HG02852 (cell line): Measurements from ENCODE around the gene SPDYE17.
"Not testable (repeated sequence)": the region's sequence is repeated elsewhere in the genome, so short reads cannot be mapped to it uniquely, and the experiment has no call there.

Source experiments
- ATAC-seq: cut with Tn5 transposase; IDR thresholded peaks from one replicate; pipeline ENCODE4 v1.9.1; 2021; ENCODE audit warnings: mild to moderate bottlenecking, moderate library complexity; ENCODE audit not compliant: unreplicated experiment

Gene SPDYE17

GRCh38 chr7:77032261-77032660 lies at the start of gene SPDYE17:
TSS of gene SPDYE17 (minus strand) at chr7:77032361. CDS start at chr7:77030570, 1,791 bp downstream.
- not testable (repeated sequence) for ATAC-seq

DNA sequence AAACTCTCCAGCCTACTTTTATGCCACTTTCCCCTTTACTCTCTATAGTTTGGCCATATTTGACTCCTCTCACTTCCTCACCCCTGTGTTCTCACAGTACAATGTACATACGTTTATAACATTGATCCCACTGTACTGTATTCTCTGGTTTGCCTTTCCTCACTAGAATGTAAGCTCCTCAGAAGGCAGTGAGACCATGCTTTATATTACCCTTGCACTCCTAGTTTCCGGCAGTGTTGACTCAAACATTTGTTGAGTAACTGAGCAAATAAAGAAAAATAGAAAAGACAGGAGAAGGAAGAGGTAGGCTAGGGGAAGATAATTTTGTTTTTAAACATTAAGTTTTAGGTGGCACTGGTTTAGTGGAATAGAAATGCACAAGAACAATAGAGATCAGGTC lies 48.1 kb upstream of the SPDYE17 start:
- not testable (repeated sequence) for ATAC-seq

DNA sequence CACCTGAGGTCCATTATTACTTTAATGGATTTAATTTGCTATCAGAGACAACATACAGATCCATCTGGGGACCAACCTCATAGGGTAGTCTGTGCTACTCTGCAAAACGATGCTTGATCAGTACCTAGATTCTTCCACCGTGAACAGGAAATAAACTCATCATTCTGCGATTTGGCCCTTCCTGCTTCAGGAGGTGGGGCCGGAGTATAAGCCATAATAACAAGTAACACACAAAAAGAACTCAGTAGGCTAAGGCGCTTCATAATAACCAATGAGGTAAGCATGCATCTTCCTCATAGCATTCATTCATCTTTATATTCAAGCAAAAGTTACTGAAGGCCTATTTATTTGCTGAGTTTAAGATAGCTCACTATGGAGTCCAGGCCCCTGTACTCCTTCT lies 47.5 kb upstream of the SPDYE17 start:
- ATAC-seq: not testable (repeated sequence)

- ATAC-seq: not testable (repeated sequence)
Measured at GRCh38 chr7:77079112-77079511, 47.0 kb upstream of the SPDYE17 start.

GRCh38 chr7:77077060-77077459 lies 44.9 kb upstream of the SPDYE17 start:
- not testable (repeated sequence) for ATAC-seq

DNA sequence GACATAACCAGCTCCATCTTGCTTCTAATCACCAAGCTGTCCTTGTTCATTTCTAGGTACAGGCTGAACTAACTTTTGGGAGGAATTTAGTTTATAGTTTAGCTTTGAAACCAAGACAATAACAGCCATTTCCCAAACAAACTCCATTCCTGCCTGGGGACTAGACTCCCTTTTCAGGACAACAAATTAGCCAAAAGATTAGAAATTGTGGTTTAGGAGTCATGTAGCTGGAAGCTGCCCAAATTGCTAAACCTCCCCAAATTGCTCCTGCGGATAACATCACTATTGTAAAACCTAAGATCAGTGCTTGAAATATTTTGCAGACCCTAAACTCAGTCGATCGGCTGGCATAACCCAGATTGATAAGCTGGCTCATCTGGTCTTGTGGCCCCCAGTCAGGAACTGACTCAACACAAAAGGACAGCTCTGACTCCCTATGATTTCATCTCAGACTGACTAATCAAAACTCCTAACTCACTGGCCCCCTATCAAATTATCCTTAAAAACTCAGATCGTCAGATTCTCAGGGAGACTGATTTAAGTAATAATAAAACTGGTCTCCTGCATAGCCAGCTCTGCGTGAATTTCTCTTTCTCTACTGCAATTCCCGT lies 42.7 kb upstream of the SPDYE17 start:
- ATAC-seq: not testable (repeated sequence)

DNA sequence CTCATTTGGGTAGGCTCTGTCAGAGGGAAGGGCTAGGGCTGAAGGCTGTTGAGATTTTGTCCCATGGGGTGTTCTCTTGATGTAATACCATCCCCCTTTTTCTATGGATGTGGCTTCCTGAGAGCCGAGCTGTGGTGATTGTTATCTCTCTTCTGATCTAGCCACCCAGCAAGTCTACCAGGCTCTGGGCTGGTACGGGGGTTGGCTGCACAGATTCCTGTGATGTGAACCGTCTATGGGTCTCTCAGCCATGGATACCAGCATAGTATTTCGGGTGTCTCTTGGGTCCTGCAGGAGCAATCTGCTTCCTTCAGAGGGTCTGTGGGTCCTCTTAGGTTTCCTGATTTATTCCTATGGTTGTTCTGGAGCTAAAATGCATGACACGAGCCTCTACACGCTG lies 38.9 kb upstream of the SPDYE17 start:
- not testable (repeated sequence) for ATAC-seq

GRCh38 chr7:77065869-77066268 lies 33.7 kb upstream of the SPDYE17 start:
- not testable (repeated sequence) for ATAC-seq

GRCh38 chr7:77063732-77064131 lies 31.6 kb upstream of the SPDYE17 start:
- ATAC-seq: not testable (repeated sequence)

DNA sequence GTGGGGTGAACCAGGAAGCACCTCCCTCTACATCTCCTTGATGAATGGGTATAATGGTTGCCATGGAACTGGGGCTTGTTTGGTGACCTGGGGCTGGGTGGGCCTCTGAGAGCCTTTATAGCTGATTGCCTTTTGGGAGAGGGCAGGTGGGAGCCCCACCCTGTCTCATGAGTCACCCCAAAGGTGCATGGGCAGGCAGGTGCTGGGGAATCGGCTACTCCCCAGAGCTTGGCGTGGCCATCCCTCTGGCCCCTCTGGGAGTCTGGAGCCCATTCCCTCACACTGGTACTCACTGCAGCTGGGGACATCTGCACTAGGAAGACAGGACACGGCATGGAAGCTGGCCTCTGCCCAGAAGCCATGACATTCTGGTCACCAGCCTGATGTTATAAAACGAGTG lies 30.4 kb upstream of the SPDYE17 start, which contains the start of gene SPDYE18:
SPDYE18 (minus strand) TSS at position 2 of the 400 bp plus-strand sequence. CDS start 2,046 bp downstream, outside the sequence.
- ATAC-seq: not testable (repeated sequence)

DNA sequence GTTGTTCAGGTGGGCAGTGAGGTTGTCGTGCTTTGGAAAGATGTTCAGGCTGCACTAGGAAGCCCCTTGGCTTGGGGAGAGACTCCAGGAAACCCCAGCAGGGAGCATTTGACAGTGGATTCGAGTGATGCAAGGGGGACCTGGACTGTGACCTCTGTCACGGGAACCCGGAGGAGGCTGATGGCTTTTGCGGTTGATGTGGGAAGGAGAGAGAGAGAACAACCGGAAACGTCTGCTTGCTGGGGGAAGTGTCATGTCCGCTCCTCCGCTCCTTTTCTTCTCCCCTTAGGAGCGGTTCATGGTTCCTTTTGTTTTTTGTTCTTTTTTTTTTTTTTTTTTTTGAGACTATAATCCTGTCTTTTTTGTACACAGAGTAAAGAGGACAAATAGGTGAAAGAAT lies 5.8 kb downstream of the SPDYE17 start:
- not testable (repeated sequence) for ATAC-seq

DNA sequence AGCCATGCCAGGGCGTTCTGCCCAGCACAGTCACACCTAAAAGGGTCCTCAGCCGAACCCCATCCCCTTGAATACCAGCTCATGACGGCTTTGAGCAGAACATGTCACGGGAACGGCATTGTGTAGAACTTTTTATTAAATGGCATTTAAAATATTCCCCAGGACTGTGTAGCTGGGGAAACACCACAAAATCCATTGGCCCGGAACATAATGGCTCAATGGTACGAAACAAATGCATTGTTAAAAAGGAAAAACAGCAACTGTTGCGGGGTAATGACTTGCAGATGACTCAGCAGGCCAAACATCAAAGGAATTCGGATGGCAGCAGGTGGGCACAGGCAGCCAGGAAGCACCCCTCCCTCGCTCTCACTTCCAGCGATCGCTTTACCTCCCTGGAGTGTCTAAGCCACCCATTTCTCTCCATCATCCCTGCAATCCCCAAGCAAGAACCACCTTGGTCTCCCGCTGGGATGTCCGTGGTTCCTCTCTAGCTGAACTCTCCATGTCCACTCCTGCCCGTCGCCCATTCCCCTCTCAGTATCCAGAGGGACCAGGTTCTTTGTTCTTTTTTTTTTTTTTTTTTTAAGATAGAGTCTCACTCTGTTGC lies 22.0 kb downstream of the SPDYE17 start:
- not testable (repeated sequence) for ATAC-seq

DNA sequence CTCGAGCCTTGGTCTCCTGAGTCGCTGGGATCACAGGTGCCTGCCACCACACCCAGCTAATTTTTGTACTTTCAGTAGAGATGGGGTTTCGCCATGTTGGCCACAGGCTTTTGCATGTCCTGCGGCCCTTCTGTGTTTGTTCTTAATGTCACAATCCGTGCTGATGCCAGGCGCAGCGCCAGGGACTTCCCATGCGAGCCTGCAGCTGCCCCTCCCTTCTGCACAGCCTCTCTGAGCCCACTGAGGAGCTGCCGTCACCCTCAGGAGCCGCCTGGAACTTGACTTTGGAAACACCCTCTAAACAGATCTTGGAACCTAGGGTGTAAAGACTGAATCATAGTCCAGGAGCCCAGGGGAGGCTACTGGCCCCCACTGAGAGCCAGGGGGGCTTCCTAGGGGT lies 24.2 kb downstream of the SPDYE17 start:
- ATAC-seq: not testable (repeated sequence)

DNA sequence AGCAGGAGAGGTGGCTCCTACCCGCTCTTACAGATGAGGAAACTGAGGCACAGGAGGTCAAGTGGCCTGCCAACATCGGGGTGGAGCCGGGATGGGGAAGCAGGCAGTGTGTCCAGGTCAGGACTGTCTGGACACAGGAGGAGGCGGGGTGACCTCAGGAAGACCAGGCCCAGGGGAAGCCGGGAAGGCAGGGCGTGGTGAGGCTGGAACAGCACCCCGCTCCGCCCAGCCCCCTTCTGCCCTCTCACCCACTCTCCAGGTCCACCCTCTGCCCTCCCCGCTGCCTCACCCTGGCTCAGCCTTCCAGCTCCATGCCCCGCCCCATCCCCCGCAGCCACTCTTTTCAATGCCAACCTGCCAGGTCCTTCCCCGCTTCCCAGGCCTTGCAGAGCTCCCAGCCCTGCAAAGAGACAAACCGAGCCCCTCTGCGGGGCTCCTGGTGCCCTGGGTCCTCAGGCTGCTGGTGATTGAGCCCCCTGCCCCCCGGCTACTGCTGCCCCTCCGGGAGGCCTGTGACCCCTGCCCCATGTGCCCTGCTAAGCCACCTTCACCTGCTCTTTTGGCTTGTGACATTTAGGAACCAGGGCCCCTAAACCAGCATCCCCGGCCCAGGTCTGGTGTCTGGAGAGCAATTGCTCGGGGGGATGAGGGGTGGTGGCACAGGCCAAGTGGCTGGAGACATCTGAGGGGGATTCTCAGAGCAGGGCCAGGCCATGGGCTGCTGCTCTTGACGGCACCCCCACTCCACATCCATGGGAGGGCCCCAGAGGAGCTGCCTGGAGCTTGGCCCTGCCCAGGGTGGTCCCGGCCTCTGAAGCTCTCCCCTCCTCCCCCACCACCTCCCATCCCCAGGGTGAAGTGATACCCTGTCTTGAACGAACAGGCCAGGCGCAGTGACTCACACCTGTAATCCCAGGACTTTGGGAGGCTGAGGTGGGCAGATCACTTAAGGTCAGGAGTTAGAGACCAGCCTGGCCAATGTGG lies 25.7 kb downstream of the SPDYE17 start:
- ATAC-seq: not testable (repeated sequence)

- not testable (repeated sequence) for ATAC-seq
Measured at GRCh38 chr7:77005461-77006057, 26.6 kb downstream of the SPDYE17 start.

- ATAC-seq: not testable (repeated sequence)
Measured at GRCh38 chr7:77004151-77004550, 28.0 kb downstream of the SPDYE17 start.

GRCh38 chr7:77003241-77003640 lies 28.9 kb downstream of the SPDYE17 start:
- ATAC-seq: not testable (repeated sequence)

DNA sequence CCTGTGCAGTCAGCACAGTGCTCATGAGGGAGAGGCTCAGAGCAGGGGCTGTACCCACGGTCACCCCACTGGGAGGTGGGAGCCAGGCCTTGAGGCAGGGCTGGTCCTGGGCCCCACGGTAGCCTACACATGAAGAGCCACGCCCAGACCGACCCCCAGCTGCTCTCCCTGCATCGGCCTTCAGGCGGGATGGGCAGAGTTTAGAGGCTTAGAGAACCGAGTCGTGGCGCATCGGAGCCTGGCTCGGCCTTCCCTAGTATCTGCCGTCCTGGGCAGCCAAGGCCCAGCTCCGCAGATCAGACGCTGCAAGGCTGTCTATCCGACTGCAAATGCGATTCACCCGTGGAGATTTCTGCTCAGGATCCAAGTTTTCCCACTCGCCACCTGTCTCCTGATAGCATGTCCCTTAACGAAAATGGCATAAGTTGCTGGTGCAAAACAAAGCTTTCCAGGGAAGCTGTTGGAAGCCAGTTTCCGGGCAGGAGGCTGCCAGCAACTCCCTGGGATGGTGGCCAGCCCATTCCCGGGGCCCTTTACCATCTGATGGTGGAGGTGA lies 29.4 kb downstream of the SPDYE17 start:
- ATAC-seq: not testable (repeated sequence)

DNA sequence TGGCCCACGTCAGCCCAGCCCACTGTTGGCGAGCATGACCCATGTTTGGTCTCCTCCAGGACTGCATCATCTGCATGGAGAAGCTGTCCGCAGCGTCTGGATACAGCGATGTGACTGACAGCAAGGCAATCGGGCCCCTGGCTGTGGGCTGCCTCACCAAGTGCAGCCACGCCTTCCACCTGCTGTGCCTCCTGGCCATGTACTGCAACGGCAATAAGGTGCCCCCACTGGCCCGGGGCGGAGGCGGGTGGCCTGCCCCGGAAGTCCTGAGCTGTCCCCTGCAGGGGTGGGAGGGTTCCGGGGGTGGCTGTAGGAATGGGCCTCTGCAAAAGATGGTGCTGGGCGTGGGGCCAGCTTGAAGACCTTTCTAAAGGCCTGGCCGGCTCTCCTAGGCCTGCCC lies 30.1 kb downstream of the SPDYE17 start:
- not testable (repeated sequence) for ATAC-seq

DNA sequence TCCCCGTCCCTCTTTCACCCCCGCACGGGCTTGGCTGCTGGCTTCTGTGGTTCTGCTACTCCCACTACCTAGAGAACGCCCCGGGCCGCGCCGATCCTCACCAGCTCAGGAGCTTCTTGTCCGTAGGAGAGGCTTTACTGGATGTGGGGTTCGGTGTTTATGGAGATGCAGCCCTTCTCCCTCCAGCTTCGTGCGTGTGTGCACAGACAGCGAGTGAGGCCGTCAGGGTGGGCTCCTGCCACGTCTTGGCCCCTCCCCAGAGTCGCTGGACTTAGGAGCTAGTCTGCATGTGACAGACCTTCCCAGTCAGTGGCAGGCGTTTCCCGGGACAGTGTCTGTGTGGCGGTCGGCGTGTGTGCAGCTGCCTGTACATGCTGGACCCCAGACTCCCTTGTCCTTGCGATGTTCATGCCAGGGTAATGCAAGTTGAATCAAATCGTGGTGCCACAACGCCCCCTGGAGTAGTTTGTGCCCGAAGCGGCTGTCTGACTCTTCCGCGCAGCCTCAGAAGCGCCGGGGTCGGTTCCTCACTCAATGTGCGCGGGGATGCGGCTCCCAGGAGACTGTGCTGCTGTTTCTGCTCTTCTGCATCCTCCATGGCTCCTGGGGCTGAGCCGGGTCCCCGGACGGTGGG lies 32.6 kb downstream of the SPDYE17 start:
- ATAC-seq: not testable (repeated sequence)
